GM12874 (cell line): ENCODE measurements around the gene PLA2G15.

Source experiments
- TF ChIP-seq, protein P1 (sequence below): IDR thresholded peaks from 2 replicates; pipeline ENCODE4 v1.5.1; 2011; ENCODE audit warnings: low read depth, mild to moderate bottlenecking, control low read depth, low read length, moderate library complexity; ENCODE audit not compliant: insufficient read depth

PLA2G15 gene

DNA sequence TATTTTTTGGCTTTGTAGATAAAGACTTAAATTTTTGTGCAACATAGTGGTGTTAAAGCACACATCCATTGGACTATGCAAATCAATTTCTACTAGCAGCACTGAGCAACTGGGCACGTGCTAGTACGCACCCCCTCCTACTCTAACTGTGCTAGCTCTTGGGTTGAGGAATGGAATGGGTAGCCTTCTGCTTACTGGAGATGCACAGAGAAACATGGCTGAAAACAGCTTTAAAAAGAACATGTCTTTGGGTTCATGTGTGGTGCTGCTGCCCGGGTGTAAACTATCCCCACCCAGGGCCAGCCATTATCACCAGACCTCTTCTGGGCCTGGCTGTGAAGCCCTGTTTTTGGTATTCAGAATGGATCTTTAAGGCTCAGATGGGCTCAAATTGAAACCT is 16.5 kb upstream of the PLA2G15 start:
- TF ChIP-seq, protein P1, sequence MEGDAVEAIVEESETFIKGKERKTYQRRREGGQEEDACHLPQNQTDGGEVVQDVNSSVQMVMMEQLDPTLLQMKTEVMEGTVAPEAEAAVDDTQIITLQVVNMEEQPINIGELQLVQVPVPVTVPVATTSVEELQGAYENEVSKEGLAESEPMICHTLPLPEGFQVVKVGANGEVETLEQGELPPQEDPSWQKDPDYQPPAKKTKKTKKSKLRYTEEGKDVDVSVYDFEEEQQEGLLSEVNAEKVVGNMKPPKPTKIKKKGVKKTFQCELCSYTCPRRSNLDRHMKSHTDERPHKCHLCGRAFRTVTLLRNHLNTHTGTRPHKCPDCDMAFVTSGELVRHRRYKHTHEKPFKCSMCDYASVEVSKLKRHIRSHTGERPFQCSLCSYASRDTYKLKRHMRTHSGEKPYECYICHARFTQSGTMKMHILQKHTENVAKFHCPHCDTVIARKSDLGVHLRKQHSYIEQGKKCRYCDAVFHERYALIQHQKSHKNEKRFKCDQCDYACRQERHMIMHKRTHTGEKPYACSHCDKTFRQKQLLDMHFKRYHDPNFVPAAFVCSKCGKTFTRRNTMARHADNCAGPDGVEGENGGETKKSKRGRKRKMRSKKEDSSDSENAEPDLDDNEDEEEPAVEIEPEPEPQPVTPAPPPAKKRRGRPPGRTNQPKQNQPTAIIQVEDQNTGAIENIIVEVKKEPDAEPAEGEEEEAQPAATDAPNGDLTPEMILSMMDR = no peak

DNA sequence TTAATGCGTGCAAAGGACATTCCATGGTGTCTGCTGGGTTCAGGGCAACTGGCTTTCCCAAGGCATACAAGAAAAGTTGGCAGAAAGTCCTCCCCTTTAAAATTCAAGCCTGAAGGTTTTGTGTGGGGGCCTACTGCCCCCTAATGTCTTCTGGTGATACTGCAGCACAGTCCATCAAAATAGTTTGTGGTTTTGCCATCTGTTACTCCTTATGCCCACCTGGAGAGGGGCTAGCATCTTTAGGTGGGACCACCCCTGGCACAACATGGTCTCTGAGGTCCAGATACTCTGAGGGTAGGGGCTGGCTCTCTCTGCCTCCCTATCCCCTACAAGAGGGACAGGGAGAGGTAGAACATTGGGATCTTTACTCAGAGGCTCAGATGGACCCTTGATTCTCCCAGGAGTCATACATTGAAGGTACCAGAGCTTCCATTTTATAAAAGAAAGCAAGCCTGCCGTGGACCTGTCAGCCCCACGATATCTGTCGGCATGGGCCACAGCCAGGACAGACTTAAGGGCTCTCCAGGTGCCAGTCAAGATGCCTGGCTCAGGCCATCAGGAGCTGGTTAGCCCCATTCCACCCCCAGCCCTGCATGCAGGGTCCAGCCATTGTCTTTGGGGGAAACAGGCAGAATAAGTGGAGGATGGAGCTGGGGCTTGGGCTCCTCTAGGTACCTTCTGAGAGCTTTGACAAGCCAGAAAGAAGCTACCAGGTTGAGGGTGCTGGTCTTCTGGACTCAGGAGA is 15.6 kb upstream of the PLA2G15 start:
- TF ChIP-seq, protein P1 = peak; percentile 76

DNA sequence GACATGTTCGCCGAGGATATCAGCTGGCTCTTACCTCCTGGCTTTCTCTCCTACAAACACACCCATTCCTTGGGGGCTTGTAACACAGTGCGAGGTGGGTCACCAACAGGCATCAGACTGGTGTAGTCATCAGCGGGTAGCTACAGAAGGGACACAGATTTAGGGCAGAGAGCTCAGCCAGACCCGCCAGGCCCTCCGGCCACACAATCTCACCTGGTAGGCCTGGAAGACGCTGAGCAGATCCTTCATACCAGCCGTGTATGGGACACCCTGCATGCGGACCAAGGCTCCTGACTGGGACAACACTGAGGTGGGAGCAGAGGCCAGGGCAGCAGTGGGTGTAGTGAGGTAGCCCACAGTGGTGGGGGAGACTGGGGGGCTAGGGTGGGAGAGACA is 15.0 kb upstream of the PLA2G15 start:
- TF ChIP-seq, protein P1 = no peak

DNA sequence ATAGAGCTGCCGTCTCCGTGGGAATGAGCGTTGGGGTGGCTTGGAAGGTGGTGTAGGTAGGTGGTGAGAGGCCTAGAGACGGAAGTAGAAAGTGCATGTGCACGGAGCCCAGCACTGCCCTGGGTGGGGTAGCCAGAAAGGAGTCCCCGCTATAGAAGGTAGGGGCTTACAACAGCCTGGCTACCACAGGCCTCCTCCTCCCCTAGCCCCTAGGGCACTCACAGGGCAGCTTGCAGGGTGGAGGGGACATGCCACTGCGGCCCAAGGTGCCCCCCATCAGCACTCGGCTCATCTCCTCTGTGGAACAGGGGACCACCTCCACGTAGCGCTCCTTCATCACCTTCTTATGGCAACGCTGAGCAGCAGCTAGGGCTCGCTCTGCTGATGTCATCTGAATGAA is 14.2 kb upstream of the PLA2G15 start:
- TF ChIP-seq, protein P1 = no peak

DNA sequence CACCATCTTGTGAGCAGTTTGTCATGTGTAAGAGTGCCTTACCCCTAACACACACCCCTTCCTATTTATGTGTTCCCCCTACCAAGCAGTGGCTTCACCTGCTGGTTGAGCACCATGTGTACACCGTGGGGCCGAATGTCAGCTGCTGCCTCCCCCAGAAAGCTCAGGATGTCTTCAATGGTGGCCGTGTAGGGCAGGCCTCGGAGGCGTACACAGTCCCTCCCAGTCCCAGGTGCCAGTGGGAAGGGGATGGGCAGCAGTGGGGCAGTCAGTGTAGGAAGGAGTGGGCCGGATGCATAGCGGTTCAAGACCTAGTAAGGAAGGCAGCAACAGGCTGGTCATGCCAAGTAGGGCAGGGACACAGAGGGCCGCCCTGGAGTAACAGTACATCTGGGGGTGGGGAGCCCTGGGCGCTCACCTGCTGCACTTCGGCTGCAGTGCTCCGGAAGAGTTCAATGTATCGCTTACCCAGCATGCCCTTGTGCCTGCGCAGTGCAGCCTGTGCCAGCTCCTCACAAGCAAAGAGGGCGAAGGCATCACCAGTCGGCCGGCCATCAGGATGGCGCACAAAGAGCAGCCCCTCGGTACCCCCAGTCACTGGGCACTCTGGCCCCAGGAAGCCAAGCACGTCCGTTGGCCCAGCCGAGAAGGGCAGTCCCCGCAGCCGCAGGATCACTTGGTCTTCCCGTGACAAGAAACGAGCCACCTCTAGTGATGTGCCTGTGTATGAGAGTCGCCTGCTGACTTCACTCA is 13.6 kb upstream of the PLA2G15 start:
- TF ChIP-seq, protein P1 = no peak

DNA sequence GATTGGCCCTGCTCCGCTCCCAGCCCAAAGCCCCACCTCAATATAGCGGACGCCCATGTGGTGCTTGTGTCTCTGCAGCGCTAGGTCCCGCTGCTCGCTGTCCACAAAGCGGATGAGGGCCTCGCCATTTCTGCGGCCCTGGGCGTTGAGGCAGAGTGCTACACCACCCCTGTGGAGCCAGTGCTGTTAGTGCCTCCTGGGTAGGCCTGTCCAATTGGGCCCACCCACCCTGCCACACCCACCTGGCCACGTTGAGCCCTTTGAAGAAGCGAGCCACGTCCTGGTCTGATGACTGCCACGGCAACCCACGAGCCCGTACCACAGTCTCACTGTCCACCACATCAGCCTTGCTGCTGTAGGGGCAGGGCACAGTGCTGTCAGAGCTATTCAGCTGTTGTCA is 12.8 kb upstream of the PLA2G15 start:
- TF ChIP-seq, protein P1 = no peak

DNA sequence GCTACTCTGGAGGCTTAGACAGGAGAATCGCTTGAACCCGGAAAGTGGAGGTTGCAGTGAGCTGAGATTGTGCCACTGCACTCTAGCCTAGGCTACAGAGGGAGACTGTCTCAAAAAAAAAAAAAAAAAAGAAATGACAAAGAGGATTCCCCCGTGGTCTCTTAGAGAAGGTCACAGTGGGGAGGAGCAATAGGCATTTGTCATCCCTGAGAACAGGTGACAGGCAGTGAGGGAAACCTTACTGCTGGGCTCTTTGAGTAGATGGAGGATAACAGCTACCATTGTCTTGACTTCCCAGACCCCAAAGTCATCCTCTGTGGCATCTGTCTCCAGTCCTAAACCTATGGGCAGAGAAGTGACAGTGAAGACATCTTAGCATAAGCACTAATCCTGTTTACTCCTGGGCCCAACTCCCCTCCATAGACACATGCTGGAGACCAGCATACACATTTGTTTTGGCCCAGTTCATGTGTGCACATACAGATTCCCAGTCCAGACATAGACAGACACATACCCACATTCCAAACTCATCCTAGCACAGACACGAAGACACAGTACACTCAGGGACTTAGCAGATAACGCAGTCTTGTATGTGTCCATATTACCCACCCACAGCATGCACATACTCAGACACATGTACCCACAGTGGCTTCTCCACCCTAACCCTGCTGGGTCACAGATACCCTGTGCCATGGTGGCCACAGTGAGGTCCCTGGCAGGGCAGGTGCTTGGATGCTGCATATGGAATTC is 11.9 kb upstream of the PLA2G15 start:
- TF ChIP-seq, protein P1 = no peak
